Measurements from ENCODE around the gene DAZAP1.

Gene DAZAP1

DNA sequence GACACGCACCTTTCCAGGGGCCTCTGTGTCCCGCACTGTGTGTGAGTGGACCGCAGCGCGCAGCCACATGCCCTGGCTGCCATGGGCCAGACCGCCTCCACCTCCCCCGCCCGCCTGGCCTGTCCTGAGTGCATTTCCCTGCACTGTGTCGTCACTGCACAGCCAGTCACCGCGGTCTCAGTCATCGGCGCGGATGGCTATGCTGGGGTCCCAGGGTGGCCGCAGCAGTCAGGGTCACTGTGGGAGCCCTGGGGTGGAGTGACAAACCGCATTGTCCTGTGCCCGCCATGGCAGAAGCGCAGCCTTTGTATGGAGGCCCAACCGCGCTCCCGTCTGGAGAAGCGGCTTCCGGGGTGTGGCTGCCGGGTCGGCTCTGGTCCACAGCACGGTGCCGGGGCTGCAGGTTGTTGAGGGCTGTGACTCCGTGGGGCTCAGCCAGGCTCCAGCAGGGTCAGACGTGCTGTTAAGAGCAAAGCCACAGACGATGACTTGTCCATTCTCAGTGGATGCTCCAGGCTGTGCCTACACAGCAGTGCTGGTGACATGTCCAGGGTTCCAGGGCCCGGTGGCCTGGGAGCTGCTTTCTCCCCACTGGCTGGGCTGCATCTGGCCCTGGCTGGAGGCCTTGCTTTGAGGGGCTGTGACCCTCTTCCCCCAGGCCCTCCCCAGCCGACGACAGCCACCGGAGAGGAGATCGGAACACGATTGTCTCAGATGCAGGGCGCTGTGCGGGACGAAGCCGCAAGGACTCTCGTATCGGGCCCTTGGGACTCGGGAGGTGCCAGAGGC is 30.0 kb upstream of the DAZAP1 start:
- no peak for DNase-seq (ENCODE audit: low read depth)

DNA sequence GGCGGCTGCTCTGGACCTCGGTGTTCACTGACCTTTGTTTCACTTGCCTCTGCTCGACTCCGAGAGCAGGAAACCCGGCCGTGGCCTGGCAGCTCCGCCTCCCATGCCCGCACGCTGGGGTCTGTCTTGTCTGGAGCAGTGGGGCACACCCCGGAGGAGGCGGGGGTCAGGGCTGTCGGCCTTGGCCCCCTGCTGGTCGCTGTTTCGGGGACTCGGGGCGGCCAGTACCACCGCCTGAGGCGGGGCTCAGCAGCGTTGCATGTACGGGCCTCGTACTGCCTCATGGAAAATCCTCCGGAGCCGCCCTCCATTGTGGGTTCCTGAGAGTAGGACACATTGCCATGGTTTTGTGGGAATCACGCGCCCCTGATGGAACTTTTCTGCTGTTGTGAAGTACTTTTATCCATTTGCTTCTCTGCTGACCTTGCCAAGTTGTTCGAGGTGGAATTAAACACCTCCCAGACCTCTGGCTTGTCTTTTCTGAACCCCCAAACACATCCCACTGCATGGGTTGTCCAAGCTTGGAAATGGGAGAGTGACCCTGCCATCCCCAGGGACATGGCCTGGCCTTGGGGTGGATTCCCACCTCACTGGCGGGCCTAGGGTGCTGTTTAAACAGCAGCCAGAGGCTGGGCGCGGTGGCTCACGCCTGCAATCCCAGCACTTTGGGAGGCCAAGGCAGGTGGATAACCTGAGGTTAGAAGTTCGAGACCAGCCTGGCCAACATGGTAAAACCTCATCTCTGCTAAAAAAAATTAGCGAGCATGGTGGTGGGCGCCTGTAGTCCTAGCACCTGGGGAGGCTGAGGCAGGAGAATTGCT is 29.2 kb upstream of the DAZAP1 start:
- no peak for DNase-seq (ENCODE audit: low read depth)

DNA sequence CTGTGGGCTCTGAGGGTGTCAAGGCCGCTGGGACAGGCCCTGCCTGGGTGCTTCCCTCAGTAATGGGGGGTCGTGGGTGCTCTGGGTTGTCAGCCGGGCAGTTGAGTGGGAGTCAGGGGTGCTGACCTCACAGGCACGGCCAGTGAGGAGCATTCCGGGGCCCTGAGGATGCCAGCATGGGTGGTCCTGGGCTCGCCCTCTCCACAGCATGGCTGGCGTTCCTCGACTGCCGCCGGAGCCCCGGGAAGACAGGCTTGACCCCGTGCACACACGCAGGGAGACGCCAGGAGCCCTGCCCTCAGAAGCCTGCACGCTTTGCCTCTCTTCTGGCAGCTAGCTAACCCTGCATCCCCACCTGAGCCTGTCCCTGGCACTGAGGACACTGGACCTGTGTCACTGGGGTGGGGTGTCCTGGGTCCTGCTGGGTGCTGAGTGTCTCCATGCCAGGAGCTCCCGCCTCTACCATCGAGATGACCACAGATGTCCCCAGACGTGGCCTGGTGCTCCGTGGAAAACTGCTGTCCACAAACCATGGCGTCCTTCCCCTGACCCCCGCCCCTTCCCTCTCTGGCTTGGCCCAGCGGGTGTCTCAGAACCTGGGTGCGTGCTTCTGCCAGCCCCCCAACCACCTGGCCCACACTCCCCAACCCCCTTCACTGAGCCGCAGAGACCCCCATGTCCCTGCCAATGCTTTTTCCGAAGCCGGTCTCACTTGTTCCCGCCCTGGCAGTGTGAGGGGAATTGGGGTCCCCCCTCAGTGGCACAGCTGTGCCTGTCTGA is 28.1 kb upstream of the DAZAP1 start:
- DNase-seq (ENCODE audit: low read depth) = no peak

DNA sequence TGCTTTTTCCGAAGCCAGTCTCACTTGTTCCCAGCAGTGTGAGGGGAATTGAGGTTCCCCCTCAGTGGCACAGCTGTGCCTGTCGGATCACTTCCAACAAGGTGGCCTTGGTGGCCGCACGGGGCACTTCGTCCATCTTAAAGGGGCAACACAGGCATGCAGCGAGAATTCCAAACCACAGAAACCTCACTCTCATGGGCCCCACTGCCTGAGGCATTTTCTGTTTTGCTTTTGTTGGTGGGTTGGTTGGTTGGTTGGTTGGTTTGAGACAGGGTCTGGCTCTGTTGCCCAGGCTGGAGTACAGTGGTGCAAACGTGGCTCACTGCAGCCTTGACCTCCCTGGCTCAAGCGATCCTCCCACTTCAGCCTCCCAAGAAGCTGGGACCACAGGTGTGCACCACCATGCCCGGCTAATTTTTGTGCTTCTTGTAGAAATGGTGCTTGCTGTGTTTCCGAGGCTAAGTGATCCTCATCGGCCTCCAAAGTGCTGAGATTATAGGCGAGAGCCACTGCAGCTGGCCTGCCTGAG is 27.4 kb upstream of the DAZAP1 start:
- no peak for DNase-seq (ENCODE audit: low read depth)

DNA sequence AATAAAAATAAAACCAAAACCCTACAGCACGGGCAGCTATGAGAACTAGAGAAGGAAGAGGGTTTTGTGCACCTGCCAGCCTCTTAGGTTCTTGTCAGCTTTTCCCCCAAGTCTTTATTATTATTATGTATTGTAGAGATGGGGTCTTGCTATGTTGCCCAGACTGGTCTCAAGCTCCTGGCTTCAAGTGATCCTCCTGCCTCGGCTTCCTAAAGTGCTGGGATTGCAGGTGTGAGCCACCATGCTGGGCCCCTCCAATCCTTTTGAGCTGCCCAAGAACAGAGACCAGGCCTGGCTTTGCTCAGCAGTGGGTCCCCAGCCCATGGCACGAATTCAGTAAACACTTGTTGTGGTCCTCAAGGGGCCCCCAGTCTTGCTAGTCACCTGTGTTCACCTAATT is 25.1 kb upstream of the DAZAP1 start:
- DNase-seq (ENCODE audit: low read depth) = no peak

DNA sequence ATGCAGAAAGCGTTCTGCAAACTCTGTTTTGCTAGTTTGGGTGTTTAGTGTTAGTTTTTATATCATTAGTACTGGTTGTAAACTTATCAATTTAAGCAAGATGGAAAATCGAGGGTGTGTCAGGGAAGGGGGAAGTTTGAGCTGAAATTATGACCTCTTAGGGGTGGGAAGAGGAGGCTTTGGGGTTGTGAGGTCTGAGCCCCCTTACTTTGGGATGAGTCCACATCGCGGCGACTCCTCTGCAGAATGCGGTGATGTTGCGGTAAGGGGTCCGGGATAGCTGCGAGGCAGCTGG is 24.4 kb upstream of the DAZAP1 start:
- DNase-seq (ENCODE audit: low read depth) = no peak

DNA sequence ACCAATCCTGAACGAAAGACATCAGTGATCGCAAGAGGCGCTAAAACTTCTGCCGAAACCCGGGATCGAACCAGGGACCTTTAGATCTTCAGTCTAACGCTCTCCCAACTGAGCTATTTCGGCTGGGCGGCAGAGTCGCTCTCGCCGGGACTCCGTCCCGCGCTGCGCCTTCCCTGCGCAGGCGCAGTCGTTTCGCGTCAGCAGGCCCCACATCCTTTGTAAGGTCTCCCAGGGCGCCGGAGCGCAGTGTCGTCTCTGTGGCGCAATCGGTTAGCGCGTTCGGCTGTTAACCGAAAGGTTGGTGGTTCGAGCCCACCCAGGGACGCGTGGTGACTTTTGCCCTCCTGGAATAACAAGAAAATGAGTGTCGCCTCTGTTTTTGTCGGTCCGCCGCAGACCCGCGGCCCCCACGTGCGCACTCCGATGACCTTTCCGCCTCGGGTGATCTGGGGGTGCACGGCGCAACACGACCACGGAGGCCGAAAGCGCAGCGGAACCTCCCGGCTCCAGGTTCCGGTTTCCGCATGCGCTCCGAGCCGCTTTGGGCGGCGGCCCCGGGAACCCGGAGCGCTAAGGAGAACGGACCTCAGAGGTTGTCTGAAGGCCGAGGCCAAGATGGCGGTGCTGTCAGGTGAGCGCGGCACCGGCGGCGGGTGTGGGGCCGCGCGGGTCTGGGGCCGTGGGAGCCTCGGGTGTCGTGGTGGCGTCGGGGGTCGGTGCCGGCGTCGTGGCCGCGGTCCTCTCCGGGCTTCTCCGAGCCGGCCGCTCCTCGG is 23.9 kb upstream of the DAZAP1 start, which contains the start of gene NDUFS7:
TSS of gene NDUFS7 (plus strand) at position 596 of the 773 bp plus-strand sequence. CDS start at position 616, 20 bp downstream.
- DNase-seq (ENCODE audit: low read depth) = peak; percentile 93

DNA sequence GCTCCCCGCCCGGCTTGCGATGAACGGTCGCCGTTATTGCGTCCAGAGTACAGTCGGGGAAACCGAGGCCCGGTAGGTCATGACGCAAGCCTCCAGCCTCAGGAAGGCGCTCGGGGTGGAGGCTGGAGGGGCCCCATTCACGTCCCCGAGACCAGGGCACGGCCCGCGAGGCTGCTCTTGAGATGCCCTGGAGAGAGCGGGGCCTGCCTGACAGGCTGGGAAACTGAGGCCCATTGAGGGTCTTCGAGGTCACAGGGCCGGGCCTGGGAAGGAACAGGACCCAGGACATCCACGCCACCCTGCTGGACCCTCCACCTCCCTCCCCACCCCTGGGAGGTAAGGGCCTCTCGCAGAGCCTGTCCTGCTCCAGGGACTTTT is 23.3 kb upstream of the DAZAP1 start:
- no peak for DNase-seq (ENCODE audit: low read depth)

DNA sequence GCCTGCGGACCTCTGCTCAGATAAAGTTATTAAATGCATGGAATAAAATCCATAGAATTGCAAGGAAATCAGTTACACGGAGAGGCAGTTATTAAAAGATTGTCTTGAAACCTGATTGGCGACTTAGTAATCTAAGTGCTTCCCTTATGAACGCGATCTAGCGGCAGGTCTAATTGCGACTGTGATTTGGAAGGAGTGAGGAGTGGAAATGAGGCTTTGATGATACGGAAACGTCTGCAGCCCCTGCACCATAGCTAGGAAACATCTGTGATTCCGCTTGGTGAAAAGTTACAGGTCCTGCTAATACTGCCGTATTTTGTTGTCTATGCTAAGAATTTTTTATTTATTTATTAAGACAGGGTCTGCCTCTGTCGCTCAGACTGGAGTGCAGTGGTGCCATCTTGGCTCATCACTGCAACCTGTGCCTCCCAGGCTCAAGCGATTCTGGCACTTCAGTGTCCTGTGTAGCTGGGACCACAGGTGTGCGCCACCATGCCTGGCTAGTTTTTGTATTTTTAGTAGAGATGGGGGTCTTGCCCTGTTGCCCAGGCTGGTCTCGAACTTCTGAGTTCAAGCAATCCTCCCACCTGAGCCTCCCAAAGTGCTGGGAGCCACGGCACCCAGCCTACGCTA is 22.8 kb upstream of the DAZAP1 start:
- no peak for DNase-seq (ENCODE audit: low read depth)

DNA sequence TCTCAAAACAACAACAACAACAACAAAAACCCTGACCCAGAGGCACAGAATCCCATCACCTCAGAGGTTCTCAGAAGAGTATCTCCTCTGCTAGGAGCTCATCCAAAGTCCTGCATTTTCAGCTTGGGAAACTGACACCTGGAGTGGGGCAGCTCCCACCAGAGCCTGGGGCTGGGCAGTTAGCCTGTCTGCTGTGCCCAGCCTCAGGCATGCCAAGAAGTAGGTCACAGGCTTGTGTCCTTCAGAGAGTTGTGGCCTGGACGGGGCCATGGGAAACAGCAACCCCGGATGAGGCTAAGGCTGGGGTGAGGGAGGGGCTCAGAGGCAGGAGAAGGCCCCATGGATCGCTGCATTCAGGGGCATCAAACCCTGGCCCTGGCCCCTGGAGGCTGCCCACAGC is 21.6 kb upstream of the DAZAP1 start:
- no peak for DNase-seq (ENCODE audit: low read depth)

DNA sequence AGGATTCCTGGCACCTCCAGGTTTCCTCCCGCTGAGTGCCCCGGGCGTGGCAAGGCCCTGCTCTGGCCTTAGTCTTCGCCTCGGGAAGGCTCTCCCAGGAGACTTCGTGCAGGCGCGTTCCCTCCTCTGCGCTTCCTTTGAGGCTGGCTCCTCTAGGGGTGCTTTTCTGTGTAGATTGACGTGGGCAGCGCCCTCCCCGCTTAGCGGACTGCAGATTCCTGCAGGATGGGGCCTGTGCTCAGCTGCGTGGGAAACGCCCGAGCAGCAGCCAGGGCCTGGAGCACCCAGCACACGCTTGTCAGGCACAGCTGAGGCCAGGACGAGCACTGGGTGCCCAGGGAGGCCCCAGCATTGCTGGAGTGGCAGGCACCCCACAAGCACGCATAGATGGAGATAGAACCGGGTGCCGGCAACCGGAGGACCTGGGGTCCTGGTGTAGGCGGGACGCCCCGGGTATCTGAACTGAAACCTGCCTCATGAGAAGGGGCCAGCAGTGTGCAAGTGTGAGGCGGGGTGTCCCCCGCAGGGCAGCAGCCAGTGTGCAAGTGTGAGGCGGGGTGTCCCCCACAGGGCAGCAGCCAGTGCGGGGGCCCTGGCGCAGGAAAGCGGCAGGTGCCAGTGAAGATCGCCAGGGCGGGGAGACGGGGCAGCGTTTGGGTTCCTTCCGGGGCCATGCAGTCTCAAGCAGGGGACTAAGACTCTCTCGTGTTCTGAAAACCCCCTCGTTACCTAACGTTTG is 20.3 kb upstream of the DAZAP1 start:
- no peak for DNase-seq (ENCODE audit: low read depth)

DNA sequence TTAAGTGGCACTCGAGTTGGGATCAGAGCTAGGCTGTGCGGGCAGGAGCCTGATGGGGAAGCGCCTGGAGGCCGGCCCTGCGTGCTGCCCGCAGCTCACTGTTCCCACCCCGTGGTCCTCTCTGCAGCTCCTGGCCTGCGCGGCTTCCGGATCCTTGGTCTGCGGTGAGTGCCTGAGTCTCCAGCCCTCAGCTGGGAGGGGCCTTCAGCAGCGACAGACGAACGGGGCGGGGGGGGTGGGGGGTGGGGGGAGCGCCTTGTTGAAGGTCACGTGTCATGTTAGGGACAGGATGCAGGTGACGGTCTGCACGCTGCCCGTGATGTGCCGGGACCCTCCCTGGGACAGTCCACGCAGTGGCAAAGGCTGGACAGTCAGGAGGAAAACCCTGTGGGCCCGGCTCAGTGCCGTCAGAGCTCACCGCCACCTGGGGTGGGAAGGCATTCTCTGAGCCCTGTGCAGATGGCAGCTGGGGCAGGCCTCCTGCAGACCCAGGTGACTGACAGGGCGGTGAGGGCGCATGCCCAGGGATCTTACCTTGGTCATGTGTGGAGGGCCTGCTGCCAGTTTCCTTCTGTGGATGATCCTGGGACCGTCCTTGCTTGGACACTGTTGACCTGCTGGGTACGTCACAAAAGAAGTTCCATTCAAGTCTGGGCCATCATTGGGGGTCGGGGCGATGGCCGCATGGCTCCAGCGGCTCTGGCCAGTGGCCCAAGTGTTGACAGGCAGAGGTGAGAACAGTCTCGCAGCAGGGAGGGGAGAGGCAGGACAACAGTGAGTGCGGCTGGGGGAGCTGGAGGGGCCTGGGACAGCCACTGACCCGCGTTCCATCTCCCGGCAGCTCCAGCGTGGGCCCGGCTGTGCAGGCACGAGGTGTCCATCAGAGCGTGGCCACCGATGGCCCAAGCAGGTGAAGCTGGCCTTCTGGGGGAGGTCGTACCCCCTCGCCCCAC is 19.4 kb upstream of the DAZAP1 start:
- DNase-seq (ENCODE audit: low read depth) = no peak

DNA sequence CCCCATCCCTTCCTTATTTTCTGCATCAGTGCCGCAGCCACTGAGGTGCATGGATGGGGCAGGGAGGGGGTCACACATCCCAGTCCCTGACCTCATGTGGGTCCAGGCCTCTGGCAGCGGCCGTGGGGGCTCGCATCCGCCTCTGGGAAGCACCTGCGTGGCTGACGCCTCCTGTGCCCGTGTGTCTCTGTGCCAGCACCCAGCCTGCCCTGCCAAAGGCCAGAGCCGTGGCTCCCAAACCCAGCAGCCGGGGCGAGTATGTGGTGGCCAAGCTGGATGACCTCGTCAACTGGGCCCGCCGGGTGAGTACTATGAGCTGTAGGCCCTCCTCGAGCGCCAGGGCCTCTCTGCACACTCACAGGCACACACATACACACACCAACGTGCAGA is 18.8 kb upstream of the DAZAP1 start:
- DNase-seq (ENCODE audit: low read depth) = no peak

DNA sequence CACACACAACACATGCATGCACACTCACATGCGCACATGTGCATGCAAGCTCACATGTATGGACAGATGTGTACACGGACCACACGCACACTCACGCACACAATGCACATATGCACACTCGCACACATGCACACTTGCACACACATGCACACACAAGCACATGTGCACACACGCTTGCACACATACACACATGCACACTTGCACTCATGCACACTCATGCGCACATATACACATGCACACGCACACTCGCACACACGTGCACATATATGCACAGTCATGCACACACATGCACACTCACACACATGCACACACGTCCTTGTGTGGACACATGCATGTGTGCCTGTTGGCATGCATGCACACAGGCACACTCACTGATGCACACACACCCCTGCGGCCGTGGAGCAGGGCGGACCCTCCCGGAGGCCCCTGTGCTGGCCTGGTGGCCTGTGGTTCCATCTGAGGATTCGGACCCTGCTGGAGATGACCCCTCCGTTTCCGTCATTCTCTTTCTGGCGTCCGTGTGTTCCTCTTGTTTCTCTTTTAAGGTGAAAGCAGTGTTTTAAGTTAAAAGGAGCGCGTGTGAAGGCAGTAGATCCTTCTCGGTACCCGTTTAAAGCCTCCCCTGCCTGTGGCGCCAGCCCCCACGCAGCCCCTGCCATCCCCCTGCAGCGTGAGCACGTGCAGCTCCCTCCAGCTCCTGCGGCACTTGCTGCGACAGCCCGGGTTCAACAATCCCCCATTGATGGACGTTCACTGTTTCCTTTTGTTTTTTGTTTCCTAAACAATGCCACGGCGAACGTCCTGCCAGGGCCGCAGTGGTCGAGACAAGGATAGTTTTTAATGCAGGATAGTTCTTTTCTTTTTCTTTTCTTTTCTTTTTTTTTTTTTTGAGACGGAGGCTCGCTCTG is 18.1 kb upstream of the DAZAP1 start:
- DNase-seq (ENCODE audit: low read depth) = no peak

DNA sequence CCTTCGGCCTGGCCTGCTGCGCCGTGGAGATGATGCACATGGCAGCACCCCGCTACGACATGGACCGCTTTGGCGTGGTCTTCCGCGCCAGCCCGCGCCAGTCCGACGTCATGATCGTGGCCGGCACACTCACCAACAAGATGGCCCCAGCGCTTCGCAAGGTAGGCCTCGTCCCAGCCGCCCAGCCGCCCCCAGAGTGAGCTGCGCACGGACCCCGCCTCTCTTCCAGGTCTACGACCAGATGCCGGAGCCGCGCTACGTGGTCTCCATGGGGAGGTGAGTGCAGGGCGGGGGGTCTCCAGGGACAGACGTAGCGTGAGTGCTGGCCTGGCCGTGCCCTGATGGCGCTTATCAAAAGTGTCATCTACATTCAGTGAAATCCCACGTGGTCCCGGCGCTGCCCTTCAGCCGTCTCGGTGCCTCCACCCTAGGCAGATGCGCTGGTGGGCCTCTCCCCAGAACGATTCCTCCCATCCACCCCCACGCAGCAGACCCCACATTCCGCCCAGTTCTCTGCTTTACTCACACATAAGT is 16.4 kb upstream of the DAZAP1 start:
- DNase-seq (ENCODE audit: low read depth) = no peak

DNA sequence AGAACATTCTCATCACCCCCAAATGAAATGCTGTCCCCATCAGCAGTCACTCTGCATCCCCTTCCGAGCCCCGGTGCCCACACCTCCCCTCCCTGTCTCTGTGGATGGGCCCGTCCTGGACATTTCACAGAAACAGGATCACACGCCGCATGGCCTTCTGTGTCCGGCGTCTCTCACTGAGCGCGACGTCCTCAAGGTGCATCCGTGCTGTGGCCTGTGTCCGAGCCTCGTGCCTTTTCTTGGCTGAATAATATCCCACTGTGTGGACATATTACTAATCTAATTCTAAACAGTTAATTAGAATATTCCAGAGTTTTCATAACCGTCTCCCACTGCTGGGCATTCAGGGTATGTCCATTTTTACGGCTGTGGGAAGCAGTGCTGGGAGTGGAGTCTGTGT is 15.0 kb upstream of the DAZAP1 start:
- DNase-seq (ENCODE audit: low read depth) = no peak

DNA sequence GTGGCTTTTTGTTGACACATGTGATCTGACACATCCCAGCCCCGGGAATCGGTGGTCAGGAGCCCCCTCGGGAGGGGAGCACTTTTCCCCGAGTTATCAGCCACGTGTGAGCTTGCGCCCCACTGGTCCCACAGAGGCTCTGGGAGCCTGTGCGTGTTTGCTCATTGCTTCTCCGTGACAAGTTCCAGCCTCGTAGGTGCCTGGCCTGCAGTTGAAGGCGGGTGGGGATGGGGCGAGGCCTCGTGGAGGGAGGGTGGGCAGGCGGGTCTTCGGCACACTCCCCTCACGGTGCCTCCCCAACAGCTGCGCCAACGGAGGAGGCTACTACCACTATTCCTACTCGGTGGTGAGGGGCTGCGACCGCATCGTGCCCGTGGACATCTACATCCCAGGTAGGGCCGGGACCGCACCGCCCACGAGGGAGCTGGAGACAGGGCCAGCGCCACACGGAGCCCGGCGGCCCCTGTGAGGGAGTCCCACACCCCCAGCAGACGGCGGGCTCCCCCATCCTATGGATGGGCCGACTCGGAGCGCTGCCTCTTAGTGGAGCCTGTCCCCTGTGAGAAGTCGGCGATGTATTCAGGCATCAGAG is 14.4 kb upstream of the DAZAP1 start:
- DNase-seq (ENCODE audit: low read depth) = no peak

DNA sequence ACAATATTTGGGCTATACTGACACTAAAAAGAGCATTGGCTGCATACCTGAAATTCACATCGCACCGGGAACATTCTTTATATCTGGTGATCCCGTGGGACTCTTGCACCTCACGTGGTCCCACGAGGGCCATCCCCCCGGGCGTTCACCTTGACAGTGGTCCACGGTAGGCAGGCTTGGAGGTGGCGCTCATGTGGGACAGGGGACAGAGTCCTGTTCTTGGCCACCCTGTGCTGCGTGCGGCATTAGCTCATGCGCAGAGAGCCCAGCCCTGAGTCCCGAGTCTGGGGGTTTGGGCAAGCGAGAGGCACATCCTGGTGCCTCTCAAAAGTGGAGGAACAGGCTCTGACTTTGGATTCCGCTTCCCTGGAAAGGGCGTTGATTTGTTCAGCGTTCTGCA is 13.5 kb upstream of the DAZAP1 start:
- no peak for DNase-seq (ENCODE audit: low read depth)

All from ELR (cell line).